OCI-LY7 (cell line): ENCODE data around the gene RPL13. TPM values are rescaled to one million over a fixed set of nuclear protein-coding genes. Genes with fewer than 3 reads are reported as not detected.

ENCODE experiments used
- BruUV-seq: library from RNA; stranded (reverse); fragments of 400-500 nt; replicated peaks from 2 replicates; lab custom pipeline; 2021; lab: Mats Ljungman, UMichigan
- CTCF ChIA-PET: fragments of 300-600 bp; sonication (Branson Sonifier 250); formaldehyde crosslinking; loops from one replicate; lab custom pipeline; 2022; ENCODE audit warnings: antibody characterized with exemption; ENCODE audit not compliant: unreplicated experiment; lab: Charles Lee
- POLR2A ChIA-PET: fragments of 300-600 bp; sonication (Branson Sonifier 250); formaldehyde crosslinking; loops from one replicate; lab custom pipeline; 2022; ENCODE audit warnings: antibody characterized with exemption; lab: Charles Lee
- DNase-seq: peaks from one replicate; pipeline ENCODE4 v3.0.0-alpha.2; 2015; ENCODE audit warnings: low spot score
- H2AFZ ChIP-seq: fragments of 200-600 bp; sonication (generic), shearing (Covaris generic); 2 replicates; pipeline ENCODE4 v1.6.1; 2014; ENCODE audit warnings: mild to moderate bottlenecking, antibody characterized with exemption, low read length, moderate library complexity
- H3K27ac ChIP-seq: fragments of 200-600 bp; sonication (generic); 2 replicates; pipeline ENCODE4 v1.5.1; 2014; ENCODE audit warnings: mixed run types, low read depth, mild to moderate bottlenecking, moderate library complexity, low read length, inconsistent platforms; ENCODE audit not compliant: poor library complexity, severe bottlenecking
- H3K36me3 ChIP-seq: fragments of 200-600 bp; sonication (generic); 2 replicates; pipeline ENCODE4 v1.6.1; 2014; ENCODE audit warnings: mild to moderate bottlenecking, antibody characterized with exemption, low read length, moderate library complexity, mixed read lengths; ENCODE audit not compliant: insufficient read depth
- H3K4me1 ChIP-seq: fragments of 200-600 bp; sonication (generic); 2 replicates; pipeline ENCODE4 v1.5.1; 2014; ENCODE audit warnings: mild to moderate bottlenecking, low read length; ENCODE audit not compliant: insufficient read depth, poor library complexity, severe bottlenecking
- H3K4me2 ChIP-seq: fragments of 200-600 bp; sonication (generic); 2 replicates; pipeline ENCODE4 v1.6.1; 2014; ENCODE audit warnings: mild to moderate bottlenecking, low read length
- H3K4me3 ChIP-seq: fragments of 200-600 bp; sonication (generic); 2 replicates; pipeline ENCODE4 v1.5.1; 2014; ENCODE audit warnings: mild to moderate bottlenecking, low read depth, low read length; ENCODE audit not compliant: poor library complexity, severe bottlenecking
- H3K79me2 ChIP-seq: fragments of 200-600 bp; sonication (generic); 2 replicates; pipeline ENCODE4 v1.6.1; 2016; ENCODE audit warnings: low read depth, mild to moderate bottlenecking, low read length, moderate library complexity, mixed read lengths; ENCODE audit not compliant: insufficient read depth
- H3K9me2 ChIP-seq: fragments of 200-600 bp; sonication (generic); 2 replicates; pipeline ENCODE4 v1.6.1; 2016; ENCODE audit warnings: mild to moderate bottlenecking, low read length, mixed read lengths; ENCODE audit not compliant: insufficient read depth
- H3K9me3 ChIP-seq: fragments of 200-600 bp; sonication (generic); 2 replicates; pipeline ENCODE4 v1.6.1; 2014; ENCODE audit warnings: mild to moderate bottlenecking, mixed run types, low read length, mixed read lengths
- H4K20me1 ChIP-seq: fragments of 200-600 bp; sonication (generic); 2 replicates; pipeline ENCODE4 v1.6.1; 2014; ENCODE audit warnings: mild to moderate bottlenecking, antibody characterized with exemption, low read length, moderate library complexity, mixed read lengths; ENCODE audit not compliant: insufficient read depth
- EZH2phosphoT487 ChIP-seq: fragments of 200-600 bp; sonication (generic); IDR thresholded peaks from 2 replicates; pipeline ENCODE4 v1.6.1; 2018; ENCODE audit warnings: low read depth, borderline replicate concordance, mild to moderate bottlenecking, mixed run types, antibody characterized with exemption, low read length, moderate library complexity, mixed read lengths
- intact Hi-C: fragments of 100-400 bp; cut with micrococcal nuclease; formaldehyde crosslinking; loops from one replicate; pipeline ENCODE4 v1.10.0; 2022; ENCODE audit not compliant: unreplicated experiment
- total RNA-seq, 2 experiments: library from RNA; depleted of rRNA in 1 of 2; stranded (reverse); fragments of >200 nt in 1 of 2; shearing (Covaris generic) in 1 of 2; gene quantifications; 2 replicates each; pipeline ENCODE4 v1.2.3, GENCODE V29; 2014 to 2022
- TF ChIP-seq, protein P1 (sequence below): fragments of 200-600 bp; sonication (generic); conservative IDR thresholded peaks from 2 replicates; pipeline ENCODE4 v1.5.1; 2014; ENCODE audit warnings: mild to moderate bottlenecking, antibody characterized with exemption, low read length, moderate library complexity, mixed read lengths

Gene RPL13
- total RNA-seq, 2 experiments from 2014 or later, result 2,928 to 9,791 TPM

DNA sequence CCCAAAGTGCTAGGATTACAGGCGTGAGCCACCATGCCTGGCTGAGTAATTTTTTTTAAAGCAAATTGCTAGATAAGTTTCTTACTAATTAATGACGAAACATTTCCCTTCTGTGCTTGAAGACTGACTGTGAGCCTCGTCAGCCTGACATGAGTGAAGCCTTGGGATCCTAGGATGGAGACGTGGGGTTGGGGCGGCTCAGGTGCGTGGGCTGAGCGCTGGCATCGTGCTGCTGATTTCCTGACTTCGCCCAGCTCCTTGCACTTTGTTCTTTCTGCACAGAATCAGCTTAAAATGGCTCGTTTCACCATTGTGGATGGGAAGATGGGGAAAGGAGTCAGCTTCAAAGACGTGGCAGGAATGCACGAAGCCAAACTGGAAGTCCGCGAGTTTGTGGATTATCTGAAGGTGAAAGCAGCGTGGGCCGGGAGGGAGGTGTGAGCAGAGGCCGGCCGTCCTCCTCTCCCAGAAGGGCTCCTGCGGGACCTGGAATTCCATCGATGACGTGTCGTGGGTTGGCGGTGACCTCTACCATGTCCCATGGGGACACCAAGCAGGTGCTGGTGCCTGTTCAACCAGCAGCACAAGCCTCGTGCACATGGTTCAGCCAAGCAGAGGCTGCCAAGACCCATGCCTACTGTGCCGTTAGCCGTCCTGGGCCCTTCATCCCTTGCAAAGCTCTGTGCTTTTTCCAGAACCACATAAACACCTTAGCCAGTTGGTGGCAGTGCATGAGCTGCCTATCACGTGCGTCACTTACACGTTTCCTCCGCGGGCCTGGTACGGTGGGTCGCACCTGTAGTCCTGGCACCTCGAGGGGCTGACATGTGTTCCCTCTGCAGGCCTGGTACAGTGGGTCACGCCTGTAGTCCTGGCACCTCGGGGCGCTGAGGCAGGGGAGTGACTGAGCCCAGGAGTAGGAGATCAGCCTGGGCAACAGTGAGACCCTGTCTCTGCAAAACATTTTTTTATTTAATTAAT is 29.8 kb upstream of the RPL13 start:
- TF ChIP-seq, protein P1, sequence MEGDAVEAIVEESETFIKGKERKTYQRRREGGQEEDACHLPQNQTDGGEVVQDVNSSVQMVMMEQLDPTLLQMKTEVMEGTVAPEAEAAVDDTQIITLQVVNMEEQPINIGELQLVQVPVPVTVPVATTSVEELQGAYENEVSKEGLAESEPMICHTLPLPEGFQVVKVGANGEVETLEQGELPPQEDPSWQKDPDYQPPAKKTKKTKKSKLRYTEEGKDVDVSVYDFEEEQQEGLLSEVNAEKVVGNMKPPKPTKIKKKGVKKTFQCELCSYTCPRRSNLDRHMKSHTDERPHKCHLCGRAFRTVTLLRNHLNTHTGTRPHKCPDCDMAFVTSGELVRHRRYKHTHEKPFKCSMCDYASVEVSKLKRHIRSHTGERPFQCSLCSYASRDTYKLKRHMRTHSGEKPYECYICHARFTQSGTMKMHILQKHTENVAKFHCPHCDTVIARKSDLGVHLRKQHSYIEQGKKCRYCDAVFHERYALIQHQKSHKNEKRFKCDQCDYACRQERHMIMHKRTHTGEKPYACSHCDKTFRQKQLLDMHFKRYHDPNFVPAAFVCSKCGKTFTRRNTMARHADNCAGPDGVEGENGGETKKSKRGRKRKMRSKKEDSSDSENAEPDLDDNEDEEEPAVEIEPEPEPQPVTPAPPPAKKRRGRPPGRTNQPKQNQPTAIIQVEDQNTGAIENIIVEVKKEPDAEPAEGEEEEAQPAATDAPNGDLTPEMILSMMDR, result no peak
- no peak for TF ChIP-seq EZH2phosphoT487
- Histone ChIP-seq H3K9me3 (no peaks in the 10 kb centered on the region), H3K79me2 (no peaks in the 10 kb centered on the region), H3K9me2 (no peaks in the 10 kb centered on the region), H3K4me1 (peaks cover 14% of the 10 kb centered on the region), H3K36me3 (peaks cover 89% of the 10 kb centered on the region), H4K20me1 (no peaks in the 10 kb centered on the region), H3K27ac (no peak overlapping the region), H3K4me2 (no peak overlapping the region), H3K4me3 (no peak overlapping the region), H2AFZ (no peak overlapping the region)
- ChIA-PET POLR2A (no interaction called here), CTCF (no interaction called here)
- BruUV-seq, result no TSS peak
- intact Hi-C loops, result no loop called here
- DNase-seq, result no peak

DNA sequence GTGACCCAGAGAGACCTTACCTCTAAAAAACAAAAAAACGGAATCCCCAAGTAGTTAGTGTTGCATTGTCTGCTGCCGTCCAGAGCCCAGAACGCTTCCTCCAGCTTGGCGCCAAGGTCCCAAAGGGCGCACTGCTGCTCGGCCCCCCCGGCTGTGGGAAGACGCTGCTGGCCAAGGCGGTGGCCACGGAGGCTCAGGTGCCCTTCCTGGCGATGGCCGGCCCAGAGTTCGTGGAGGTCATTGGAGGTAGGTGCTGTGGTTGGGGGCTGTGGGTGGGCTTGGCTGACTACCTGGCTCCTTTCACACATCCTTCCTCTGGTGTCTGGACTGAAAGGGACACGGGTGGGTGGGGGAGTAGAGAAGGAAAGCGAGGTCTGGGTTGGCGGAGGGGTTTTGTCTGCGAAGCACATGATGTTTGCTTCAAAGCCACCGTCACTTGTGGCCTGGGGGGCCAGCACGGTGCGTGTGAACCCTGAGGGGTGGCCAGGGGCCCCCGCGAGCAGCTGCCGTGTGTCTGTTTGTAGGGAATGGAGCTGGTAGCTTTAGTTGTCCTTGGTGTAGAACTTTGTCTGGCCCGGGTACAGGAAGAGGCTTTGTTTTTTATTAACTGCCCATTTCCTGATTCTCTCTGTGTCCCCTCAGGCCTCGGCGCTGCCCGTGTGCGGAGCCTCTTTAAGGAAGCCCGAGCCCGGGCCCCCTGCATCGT is 28.5 kb upstream of the RPL13 start:
- no peak for TF ChIP-seq EZH2phosphoT487
- TF ChIP-seq, protein P1, result no peak
- DNase-seq, result no peak
- Histone ChIP-seq H3K4me3 (no peak overlapping the region), H2AFZ (no peak overlapping the region), H3K9me2 (no peaks in the 10 kb centered on the region), H3K9me3 (no peaks in the 10 kb centered on the region), H4K20me1 (no peaks in the 10 kb centered on the region), H3K27ac (no peak overlapping the region), H3K4me1 (peaks cover 12% of the 10 kb centered on the region), H3K4me2 (no peak overlapping the region), H3K36me3 (peaks cover 82% of the 10 kb centered on the region), H3K79me2 (no peaks in the 10 kb centered on the region)
- intact Hi-C loops, result no loop called here
- ChIA-PET CTCF (no interaction called here), POLR2A (no interaction called here)
- no TSS peak for BruUV-seq
